ENCODE results near the gene ZKSCAN5. TPM values are rescaled to one million over a fixed set of nuclear protein-coding genes. Genes with fewer than 3 reads are reported as not detected.

ZKSCAN5 gene
- total and polyA plus RNA-seq, 2 experiments from 2014 or later, result 4.6 to 13.4 TPM

DNA sequence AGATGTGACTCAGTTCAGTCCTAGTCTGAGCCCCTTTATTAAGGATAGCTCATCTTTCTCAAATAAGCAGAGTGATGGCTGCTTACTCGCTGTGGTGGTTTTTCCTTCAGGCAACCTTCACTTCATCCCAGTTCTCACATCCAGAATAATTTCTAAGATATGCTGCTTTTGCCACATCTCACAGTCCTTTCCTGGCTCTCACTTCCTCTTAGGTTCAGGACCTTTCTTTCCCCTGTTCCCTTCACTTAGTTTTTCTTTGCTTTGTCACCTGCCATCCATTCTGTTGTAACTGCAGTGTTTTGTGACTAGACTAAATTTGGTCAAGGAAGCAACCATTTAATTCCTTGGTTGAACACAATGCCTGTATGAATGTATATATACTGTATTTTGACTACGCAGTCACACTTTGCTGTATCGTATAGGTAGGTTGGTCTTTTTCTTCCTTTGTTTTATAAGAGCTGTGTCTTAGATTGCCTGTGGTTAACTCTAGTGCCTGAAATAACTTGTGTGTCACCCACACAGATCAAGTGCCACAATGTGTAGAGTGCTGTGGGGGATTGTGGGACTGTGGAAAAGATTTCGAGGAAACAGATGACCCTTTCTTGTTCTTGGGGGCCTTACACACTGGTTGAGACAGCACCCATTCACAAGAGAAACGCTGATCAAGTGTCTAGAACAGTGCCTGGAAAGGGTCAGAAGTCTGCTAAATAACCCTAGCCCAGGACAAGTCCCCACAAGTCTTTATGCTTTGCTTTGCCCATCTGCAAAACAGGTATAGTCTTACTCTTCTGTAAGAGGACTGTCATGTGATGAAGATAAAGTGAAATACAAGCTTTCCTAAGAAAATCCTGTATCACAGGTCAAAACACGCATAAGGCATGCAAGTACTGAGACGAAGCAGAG lies 56.6 kb downstream of the ZKSCAN5 start:
- H3K4me1 ChIP-seq (ENCODE audit: insufficient read depth), result peaks cover 7% of the 10 kb centered on the region
- no peak overlapping the region for H3K27ac Mint-ChIP-seq
- no peak overlapping the region for H3K4me2 ChIP-seq
- H3K27me3 ChIP-seq (ENCODE audit: insufficient read depth), result no peaks in the 10 kb centered on the region
- H3K36me3 Mint-ChIP-seq (ENCODE audit: low read depth), result peaks cover 56% of the 10 kb centered on the region
- ATAC-seq, result no peak
- H3K4me1 Mint-ChIP-seq, result peaks cover 4% of the 10 kb centered on the region
- H3K36me3 ChIP-seq (ENCODE audit: insufficient read depth), result peaks cover 35% of the 10 kb centered on the region
- no peaks in the 10 kb centered on the region for H3K9me3 Mint-ChIP-seq
- H2AFZ ChIP-seq, result no peak overlapping the region
- peaks cover 55% of the 10 kb centered on the region for H3K79me2 ChIP-seq (replicated peaks; ENCODE audit: insufficient read depth)
- H3K9me2 ChIP-seq (ENCODE audit: insufficient read depth), result no peaks in the 10 kb centered on the region
- peaks cover 11% of the 10 kb centered on the region for H3K27me3 Mint-ChIP-seq (ENCODE audit: insufficient read depth, low read depth, poor library complexity)
- peak overlapping the region; percentile 98 for H3K4me3 Mint-ChIP-seq
- H3K27ac ChIP-seq (ENCODE audit: low read depth), result no peak overlapping the region
- TF ChIP-seq, protein P1, sequence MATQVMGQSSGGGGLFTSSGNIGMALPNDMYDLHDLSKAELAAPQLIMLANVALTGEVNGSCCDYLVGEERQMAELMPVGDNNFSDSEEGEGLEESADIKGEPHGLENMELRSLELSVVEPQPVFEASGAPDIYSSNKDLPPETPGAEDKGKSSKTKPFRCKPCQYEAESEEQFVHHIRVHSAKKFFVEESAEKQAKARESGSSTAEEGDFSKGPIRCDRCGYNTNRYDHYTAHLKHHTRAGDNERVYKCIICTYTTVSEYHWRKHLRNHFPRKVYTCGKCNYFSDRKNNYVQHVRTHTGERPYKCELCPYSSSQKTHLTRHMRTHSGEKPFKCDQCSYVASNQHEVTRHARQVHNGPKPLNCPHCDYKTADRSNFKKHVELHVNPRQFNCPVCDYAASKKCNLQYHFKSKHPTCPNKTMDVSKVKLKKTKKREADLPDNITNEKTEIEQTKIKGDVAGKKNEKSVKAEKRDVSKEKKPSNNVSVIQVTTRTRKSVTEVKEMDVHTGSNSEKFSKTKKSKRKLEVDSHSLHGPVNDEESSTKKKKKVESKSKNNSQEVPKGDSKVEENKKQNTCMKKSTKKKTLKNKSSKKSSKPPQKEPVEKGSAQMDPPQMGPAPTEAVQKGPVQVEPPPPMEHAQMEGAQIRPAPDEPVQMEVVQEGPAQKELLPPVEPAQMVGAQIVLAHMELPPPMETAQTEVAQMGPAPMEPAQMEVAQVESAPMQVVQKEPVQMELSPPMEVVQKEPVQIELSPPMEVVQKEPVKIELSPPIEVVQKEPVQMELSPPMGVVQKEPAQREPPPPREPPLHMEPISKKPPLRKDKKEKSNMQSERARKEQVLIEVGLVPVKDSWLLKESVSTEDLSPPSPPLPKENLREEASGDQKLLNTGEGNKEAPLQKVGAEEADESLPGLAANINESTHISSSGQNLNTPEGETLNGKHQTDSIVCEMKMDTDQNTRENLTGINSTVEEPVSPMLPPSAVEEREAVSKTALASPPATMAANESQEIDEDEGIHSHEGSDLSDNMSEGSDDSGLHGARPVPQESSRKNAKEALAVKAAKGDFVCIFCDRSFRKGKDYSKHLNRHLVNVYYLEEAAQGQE (IDR thresholded peaks at IDR 0.05; ENCODE audit: unreplicated experiment), result no peak
- no peak for TF ChIP-seq STAT1 (IDR thresholded peaks at IDR 0.05; ENCODE audit: unreplicated experiment)
- TF ChIP-seq JUNB (IDR thresholded peaks at IDR 0.05; ENCODE audit: unreplicated experiment), result no peak
- no peak for TF ChIP-seq ZNF114 (CRISPR knock-in tag; IDR thresholded peaks at IDR 0.05)
- no peak for TF ChIP-seq CTCF (conservative IDR thresholded peaks at IDR 0.05; ENCODE audit: low read depth in 2 of 2)
- TF ChIP-seq EZH2 (IDR thresholded peaks at IDR 0.05; ENCODE audit: low read depth, unreplicated experiment), result no peak
- DNase-seq (ENCODE audit: low spot score), result no peak
- peaks cover 23% of the 10 kb centered on the region for H4K20me1 ChIP-seq (replicated peaks; ENCODE audit: insufficient read depth)
- H3K4me3 ChIP-seq, result no peak overlapping the region
- peaks cover 29% of the 10 kb centered on the region for H3F3A ChIP-seq (replicated peaks; ENCODE audit: low read depth)

GRCh38 chr7:99561737-99562051 lies 57.2 kb downstream of the ZKSCAN5 start:
- Mint-ChIP-seq H3K4me1 (peaks cover 4% of the 10 kb centered on the region), H3K9me3 (no peaks in the 10 kb centered on the region), H3K36me3 (ENCODE audit: low read depth) (peaks cover 56% of the 10 kb centered on the region), H3K27ac (no peak overlapping the region), H3K27me3 (ENCODE audit: insufficient read depth, low read depth, poor library complexity) (peaks cover 11% of the 10 kb centered on the region), H3K4me3 (no peak overlapping the region)
- H3K4me3 ChIP-seq, result no peak overlapping the region
- no peak overlapping the region for H2AFZ ChIP-seq
- no peak overlapping the region for H3K27ac ChIP-seq (ENCODE audit: low read depth)
- DNase-seq (ENCODE audit: low spot score) (no peak), ATAC-seq (no peak)
- peaks cover 35% of the 10 kb centered on the region for H3K36me3 ChIP-seq (ENCODE audit: insufficient read depth)
- H3K9me2 ChIP-seq (ENCODE audit: insufficient read depth), result no peaks in the 10 kb centered on the region
- H3K4me2 ChIP-seq, result no peak overlapping the region
- H3K4me1 ChIP-seq (ENCODE audit: insufficient read depth), result peaks cover 7% of the 10 kb centered on the region
- peaks cover 23% of the 10 kb centered on the region for H4K20me1 ChIP-seq (replicated peaks; ENCODE audit: insufficient read depth)
- peaks cover 29% of the 10 kb centered on the region for H3F3A ChIP-seq (replicated peaks; ENCODE audit: low read depth)
- peaks cover 51% of the 10 kb centered on the region for H3K79me2 ChIP-seq (replicated peaks; ENCODE audit: insufficient read depth)
- no peaks in the 10 kb centered on the region for H3K27me3 ChIP-seq (ENCODE audit: insufficient read depth)
- TF ChIP-seq NANOG (IDR thresholded peaks at IDR 0.05; ENCODE audit: borderline replicate concordance), result no peak
- TF ChIP-seq ZNF331 (CRISPR knock-in tag; IDR thresholded peaks at IDR 0.05; ENCODE audit: low read depth), result no peak
- TF ChIP-seq EZH2 (IDR thresholded peaks at IDR 0.05; ENCODE audit: low read depth, unreplicated experiment), result no peak
- no peak for TF ChIP-seq EZH2phosphoT487 (IDR thresholded peaks at IDR 0.05; ENCODE audit: unreplicated experiment)
- TF ChIP-seq ZNF114 (CRISPR knock-in tag; IDR thresholded peaks at IDR 0.05), result no peak
- no peak for TF ChIP-seq CTCF (conservative IDR thresholded peaks at IDR 0.05; ENCODE audit: low read depth in 2 of 2)
